Measurements from ENCODE around the gene LMAN2L.

LMAN2L gene

GRCh38 chr2:96760036-96760985 lies 20.4 kb upstream of the LMAN2L start, which contains the start of gene CNNM4:
TSS of gene CNNM4 (plus strand) at chr2:96760902. CDS start at chr2:96761000, 98 bp downstream.
- peak; percentile 83 to 88 (median 87) for DNase-seq
- Histone ChIP-seq H3K9me3 (ENCODE audit: control insufficient read depth, low read length) (no peaks in the 10 kb centered on the region), H3K36me3 (ENCODE audit: control insufficient read depth, insufficient read depth, low read length) (no peaks in the 10 kb centered on the region), H3K4me3 (ENCODE audit: insufficient read depth, low read depth, low read length, poor library complexity, severe bottlenecking) (peak within 1 kb of the TSS; percentile 90), H3K4me1 (ENCODE audit: control insufficient read depth, insufficient read depth, low read length, poor library complexity, severe bottlenecking) (peaks cover 37% of the 10 kb centered on the region), H3K27me3 (replicated peaks; ENCODE audit: control insufficient read depth, insufficient read depth, low read length, poor library complexity, severe bottlenecking) (no peaks in the 10 kb centered on the region), H3K27ac (ENCODE audit: insufficient read depth, low read length, poor library complexity, severe bottlenecking) (peak within 1 kb of the TSS; percentile 63)

GRCh38 chr2:96759548-96759947 lies 19.7 kb upstream of the LMAN2L start:
- Histone ChIP-seq H3K27ac (ENCODE audit: insufficient read depth, low read length, poor library complexity, severe bottlenecking) (no peak overlapping the region), H3K27me3 (replicated peaks; ENCODE audit: control insufficient read depth, insufficient read depth, low read length, poor library complexity, severe bottlenecking) (no peaks in the 10 kb centered on the region), H3K36me3 (ENCODE audit: control insufficient read depth, insufficient read depth, low read length) (no peaks in the 10 kb centered on the region), H3K4me1 (ENCODE audit: control insufficient read depth, insufficient read depth, low read length, poor library complexity, severe bottlenecking) (peaks cover 35% of the 10 kb centered on the region), H3K9me3 (ENCODE audit: control insufficient read depth, low read length) (no peaks in the 10 kb centered on the region), H3K4me3 (ENCODE audit: insufficient read depth, low read depth, low read length, poor library complexity, severe bottlenecking) (no peak overlapping the region)
- no peak for DNase-seq

- no peak overlapping the region for H3K4me3 ChIP-seq (ENCODE audit: insufficient read depth, low read depth, low read length, poor library complexity, severe bottlenecking)
- H3K27me3 ChIP-seq (replicated peaks; ENCODE audit: control insufficient read depth, insufficient read depth, low read length, poor library complexity, severe bottlenecking): no peaks in the 10 kb centered on the region
- H3K9me3 ChIP-seq (ENCODE audit: control insufficient read depth, low read length): no peaks in the 10 kb centered on the region
- no peak for DNase-seq
- peaks cover 30% of the 10 kb centered on the region for H3K4me1 ChIP-seq (ENCODE audit: control insufficient read depth, insufficient read depth, low read length, poor library complexity, severe bottlenecking)
- no peaks in the 10 kb centered on the region for H3K36me3 ChIP-seq (ENCODE audit: control insufficient read depth, insufficient read depth, low read length)
- no peak overlapping the region for H3K27ac ChIP-seq (ENCODE audit: insufficient read depth, low read length, poor library complexity, severe bottlenecking)
Observed at GRCh38 chr2:96758987-96759386, 19.1 kb upstream of the LMAN2L start.

- H3K27me3 ChIP-seq (replicated peaks; ENCODE audit: control insufficient read depth, insufficient read depth, low read length, poor library complexity, severe bottlenecking): no peaks in the 10 kb centered on the region
- H3K36me3 ChIP-seq (ENCODE audit: control insufficient read depth, insufficient read depth, low read length): no peaks in the 10 kb centered on the region
- H3K4me3 ChIP-seq (ENCODE audit: insufficient read depth, low read depth, low read length, poor library complexity, severe bottlenecking): no peak overlapping the region
- H3K9me3 ChIP-seq (ENCODE audit: control insufficient read depth, low read length): no peaks in the 10 kb centered on the region
- no peak overlapping the region for H3K27ac ChIP-seq (ENCODE audit: insufficient read depth, low read length, poor library complexity, severe bottlenecking)
- DNase-seq: no peak
- H3K4me1 ChIP-seq (ENCODE audit: control insufficient read depth, insufficient read depth, low read length, poor library complexity, severe bottlenecking): peaks cover 14% of the 10 kb centered on the region
Observed at GRCh38 chr2:96757477-96757860, 17.6 kb upstream of the LMAN2L start.

GRCh38 chr2:96756788-96757476 lies 17.1 kb upstream of the LMAN2L start:
- no peak overlapping the region for H3K27ac ChIP-seq (ENCODE audit: insufficient read depth, low read length, poor library complexity, severe bottlenecking)
- peaks cover 9% of the 10 kb centered on the region for H3K4me1 ChIP-seq (ENCODE audit: control insufficient read depth, insufficient read depth, low read length, poor library complexity, severe bottlenecking)
- no peak for DNase-seq

GRCh38 chr2:96754317-96754716 lies 14.5 kb upstream of the LMAN2L start:
- no peak overlapping the region for H3K4me3 ChIP-seq (ENCODE audit: insufficient read depth, low read depth, low read length, poor library complexity, severe bottlenecking)

More at GRCh38 chr2:96756788-96757476, 17.1 kb upstream of the LMAN2L start:
- no peaks in the 10 kb centered on the region for H3K9me3 ChIP-seq (ENCODE audit: control insufficient read depth, low read length)
- no peak overlapping the region for H3K4me3 ChIP-seq (ENCODE audit: insufficient read depth, low read depth, low read length, poor library complexity, severe bottlenecking)
- no peaks in the 10 kb centered on the region for H3K36me3 ChIP-seq (ENCODE audit: control insufficient read depth, insufficient read depth, low read length)
- H3K27me3 ChIP-seq (replicated peaks; ENCODE audit: control insufficient read depth, insufficient read depth, low read length, poor library complexity, severe bottlenecking): no peaks in the 10 kb centered on the region

GRCh38 chr2:96753661-96754282 lies 13.9 kb upstream of the LMAN2L start:
- Histone ChIP-seq H3K4me3 (ENCODE audit: insufficient read depth, low read depth, low read length, poor library complexity, severe bottlenecking) (no peak overlapping the region), H3K27ac (ENCODE audit: insufficient read depth, low read length, poor library complexity, severe bottlenecking) (no peak overlapping the region), H3K27me3 (replicated peaks; ENCODE audit: control insufficient read depth, insufficient read depth, low read length, poor library complexity, severe bottlenecking) (no peaks in the 10 kb centered on the region), H3K9me3 (ENCODE audit: control insufficient read depth, low read length) (no peaks in the 10 kb centered on the region), H3K4me1 (ENCODE audit: control insufficient read depth, insufficient read depth, low read length, poor library complexity, severe bottlenecking) (no peaks in the 10 kb centered on the region), H3K36me3 (ENCODE audit: control insufficient read depth, insufficient read depth, low read length) (no peaks in the 10 kb centered on the region)
- no peak for DNase-seq

More at GRCh38 chr2:96754317-96754716, 14.5 kb upstream of the LMAN2L start:
- no peak for DNase-seq
- H3K27ac ChIP-seq (ENCODE audit: insufficient read depth, low read length, poor library complexity, severe bottlenecking): no peak overlapping the region
- H3K9me3 ChIP-seq (ENCODE audit: control insufficient read depth, low read length): no peaks in the 10 kb centered on the region
- H3K27me3 ChIP-seq (replicated peaks; ENCODE audit: control insufficient read depth, insufficient read depth, low read length, poor library complexity, severe bottlenecking): no peaks in the 10 kb centered on the region
- no peaks in the 10 kb centered on the region for H3K36me3 ChIP-seq (ENCODE audit: control insufficient read depth, insufficient read depth, low read length)
- no peaks in the 10 kb centered on the region for H3K4me1 ChIP-seq (ENCODE audit: control insufficient read depth, insufficient read depth, low read length, poor library complexity, severe bottlenecking)

- no peak for DNase-seq
- H3K4me3 ChIP-seq (ENCODE audit: insufficient read depth, low read depth, low read length, poor library complexity, severe bottlenecking): no peak overlapping the region
- no peaks in the 10 kb centered on the region for H3K36me3 ChIP-seq (ENCODE audit: control insufficient read depth, insufficient read depth, low read length)
- no peaks in the 10 kb centered on the region for H3K27me3 ChIP-seq (replicated peaks; ENCODE audit: control insufficient read depth, insufficient read depth, low read length, poor library complexity, severe bottlenecking)
- no peaks in the 10 kb centered on the region for H3K9me3 ChIP-seq (ENCODE audit: control insufficient read depth, low read length)
- H3K27ac ChIP-seq (ENCODE audit: insufficient read depth, low read length, poor library complexity, severe bottlenecking): no peak overlapping the region
- H3K4me1 ChIP-seq (ENCODE audit: control insufficient read depth, insufficient read depth, low read length, poor library complexity, severe bottlenecking): no peaks in the 10 kb centered on the region
Observed at GRCh38 chr2:96751800-96752199, 11.9 kb upstream of the LMAN2L start.

GRCh38 chr2:96747061-96747617 lies 7.3 kb upstream of the LMAN2L start:
- Histone ChIP-seq H3K27ac (ENCODE audit: insufficient read depth, low read length, poor library complexity, severe bottlenecking) (no peak overlapping the region), H3K4me1 (ENCODE audit: control insufficient read depth, insufficient read depth, low read length, poor library complexity, severe bottlenecking) (no peaks in the 10 kb centered on the region), H3K4me3 (ENCODE audit: insufficient read depth, low read depth, low read length, poor library complexity, severe bottlenecking) (no peak overlapping the region), H3K27me3 (replicated peaks; ENCODE audit: control insufficient read depth, insufficient read depth, low read length, poor library complexity, severe bottlenecking) (no peaks in the 10 kb centered on the region), H3K9me3 (ENCODE audit: control insufficient read depth, low read length) (no peaks in the 10 kb centered on the region), H3K36me3 (ENCODE audit: control insufficient read depth, insufficient read depth, low read length) (no peaks in the 10 kb centered on the region)
- no peak for DNase-seq

Data from effector memory CD4-positive, alpha-beta T cell (primary cell).